Activated CD4-positive, alpha-beta T cell treated with anti-CD3 and anti-CD28 coated beads, Interleukin-2, amount 50 U/mL, for 24 hours (primary cell): ENCODE data around the gene C1orf122.
"Not testable (repeated sequence)": the region's sequence is repeated elsewhere in the genome, so short reads cannot be mapped to it uniquely, and the experiment has no call there.

Experiments used
- DNase-seq, 2 donors: peaks; one replicate each; pipeline ENCODE4 v3.0.0-alpha.2; 2020; ENCODE audit warnings: low read depth in 1 of 2, low spot score in 1 of 2

The C1orf122 gene

DNA sequence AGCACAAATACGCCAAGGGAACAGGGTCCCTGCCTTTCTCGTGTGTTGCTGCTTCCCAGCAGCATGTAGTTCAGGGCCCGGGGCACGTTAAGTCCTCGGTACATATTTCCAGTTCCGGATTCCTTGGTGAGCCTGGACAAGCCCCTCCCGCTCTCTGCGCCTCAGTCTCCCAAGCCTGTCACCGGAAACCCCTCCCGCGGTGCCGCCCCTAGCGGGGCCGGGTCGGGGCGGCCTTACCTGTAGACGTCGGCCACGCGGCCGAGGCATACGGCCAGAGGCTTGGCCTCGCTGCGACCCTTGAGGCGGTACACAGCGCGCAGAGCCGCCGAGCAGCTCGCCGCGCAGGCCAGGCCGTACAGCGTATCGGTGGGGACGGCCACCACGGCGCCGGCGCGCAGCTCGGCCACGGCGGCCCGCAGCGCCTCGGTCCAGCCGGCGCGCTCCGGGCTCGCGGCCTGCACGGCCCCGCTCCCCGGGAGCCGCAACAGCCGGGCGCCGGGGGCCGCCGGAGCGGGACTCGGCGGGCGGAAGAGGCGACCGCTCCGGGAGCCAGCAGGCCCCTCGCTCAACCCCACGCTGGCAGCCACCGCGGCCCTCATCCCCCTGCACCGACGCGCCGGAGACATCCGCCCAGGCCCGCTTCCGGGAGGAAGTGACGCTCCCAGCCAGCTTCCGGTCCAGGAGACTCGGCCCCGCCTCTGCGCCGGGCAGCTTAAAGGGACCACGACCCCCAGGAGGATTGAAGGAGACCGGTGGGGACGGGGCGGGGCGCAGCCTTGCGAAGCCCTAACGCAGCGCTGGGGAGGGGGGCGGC, at the start of gene C1orf122, which contains the start of gene YRDC:
C1orf122 (plus strand) TSS at position 236 of the 814 bp plus-strand sequence. CDS start 615 bp downstream, outside the sequence.
YRDC (minus strand) TSS at position 654 of the 814 bp plus-strand sequence; CDS start at position 626, 28 bp downstream.
- peak; percentile 86 to 90 for DNase-seq

DNA sequence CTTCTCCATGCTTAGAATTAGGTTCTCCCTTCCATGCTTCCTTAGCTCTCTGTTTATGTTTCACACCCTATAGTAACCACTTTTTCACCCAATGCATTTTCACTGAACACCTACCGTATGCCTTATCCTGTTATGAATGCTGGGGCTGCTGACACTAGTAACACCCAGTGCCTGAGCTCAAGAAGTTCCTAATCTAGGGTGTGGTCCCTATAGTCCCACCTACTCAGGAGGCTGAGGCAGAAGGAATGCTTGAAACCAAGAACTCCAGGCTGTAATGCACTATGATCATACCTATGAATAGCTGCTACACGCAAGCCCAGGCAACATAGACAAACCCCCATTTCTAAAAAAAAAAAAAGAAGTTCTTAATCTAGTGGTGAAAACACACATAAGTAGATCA, 48.1 kb upstream of the C1orf122 start:
- DNase-seq = no peak

DNA sequence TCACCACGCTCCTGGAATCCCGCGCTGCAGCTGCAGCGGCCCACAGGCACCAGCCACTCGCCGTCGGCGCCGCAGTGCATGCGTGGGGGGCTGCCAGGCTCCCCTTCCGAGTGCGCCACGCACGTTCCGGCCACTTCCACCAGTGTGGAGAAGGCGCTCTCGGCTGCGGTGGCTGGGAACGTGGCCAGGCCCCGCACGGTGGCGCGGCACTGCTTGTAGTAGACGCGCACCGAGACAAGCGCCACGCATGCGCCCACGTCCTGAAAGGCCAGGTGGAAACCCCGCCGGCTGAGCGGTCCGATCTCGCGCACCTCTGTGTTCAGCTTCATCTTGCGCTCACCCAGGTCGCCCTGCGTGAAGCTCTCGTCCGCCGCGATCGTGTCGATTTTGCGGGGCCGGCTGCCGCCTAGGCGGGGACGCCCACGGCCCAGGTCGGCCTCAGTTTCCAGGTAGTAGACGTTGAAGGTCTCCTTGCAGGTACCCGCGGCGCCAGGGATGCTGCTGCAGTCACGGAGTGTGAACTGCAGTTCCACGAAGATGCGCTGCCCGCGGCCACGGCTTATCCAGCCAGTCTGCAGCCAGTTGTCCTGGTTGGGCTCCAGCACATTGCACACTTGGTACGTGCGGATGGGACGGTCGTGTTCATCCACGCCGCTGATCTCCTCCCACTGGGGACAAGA, 46.0 kb upstream of the C1orf122 start:
- DNase-seq = no peak

DNA sequence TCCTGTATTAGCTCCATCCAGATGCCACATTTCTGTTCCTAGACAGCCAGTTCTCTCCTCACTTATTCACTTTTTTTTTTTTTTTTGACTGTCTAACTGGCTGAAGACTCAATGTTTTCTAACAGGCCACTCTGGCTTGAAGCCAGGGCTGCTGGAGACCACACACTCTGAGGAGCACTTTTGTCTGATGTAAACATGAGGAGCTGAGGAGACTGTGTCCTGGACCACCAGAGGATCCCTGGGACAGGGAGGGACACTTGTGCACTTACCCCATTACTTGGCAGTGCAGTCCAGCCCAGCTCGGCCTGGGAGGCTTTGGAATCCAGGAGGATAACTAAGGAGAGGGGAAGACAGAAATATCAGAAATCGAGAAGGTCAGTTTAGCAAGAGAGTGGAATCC, 45.1 kb upstream of the C1orf122 start:
- no peak for DNase-seq

DNA sequence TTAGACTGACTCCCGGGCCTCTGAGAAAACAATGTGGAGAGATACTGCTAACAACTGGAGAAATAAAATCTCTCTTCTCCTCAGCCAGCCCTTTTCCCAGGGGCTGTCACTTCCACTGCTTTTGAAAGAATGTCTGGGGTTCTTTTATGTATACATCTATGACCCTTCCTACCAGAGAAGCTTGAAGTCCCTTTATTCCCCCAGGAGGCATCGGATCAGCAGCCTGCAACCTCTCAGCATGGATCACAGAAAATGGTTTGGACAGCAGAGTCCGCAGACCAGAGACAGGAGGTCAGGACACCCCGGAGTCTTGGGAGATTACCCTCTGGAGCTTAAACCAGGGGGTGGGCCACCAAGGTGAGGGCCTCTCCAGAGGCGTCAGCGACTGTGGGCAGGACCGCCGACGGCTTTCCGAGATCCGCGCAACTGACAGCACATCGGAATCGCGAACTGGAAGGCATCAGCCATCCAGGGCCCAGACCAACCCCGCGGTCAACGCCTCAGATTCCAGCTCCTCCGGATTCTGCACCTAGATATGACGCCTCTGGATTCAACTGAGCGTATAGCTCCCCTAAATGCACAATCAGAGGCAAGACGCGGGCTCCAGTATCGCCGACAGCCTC, 43.7 kb upstream of the C1orf122 start:
- DNase-seq = no peak

DNA sequence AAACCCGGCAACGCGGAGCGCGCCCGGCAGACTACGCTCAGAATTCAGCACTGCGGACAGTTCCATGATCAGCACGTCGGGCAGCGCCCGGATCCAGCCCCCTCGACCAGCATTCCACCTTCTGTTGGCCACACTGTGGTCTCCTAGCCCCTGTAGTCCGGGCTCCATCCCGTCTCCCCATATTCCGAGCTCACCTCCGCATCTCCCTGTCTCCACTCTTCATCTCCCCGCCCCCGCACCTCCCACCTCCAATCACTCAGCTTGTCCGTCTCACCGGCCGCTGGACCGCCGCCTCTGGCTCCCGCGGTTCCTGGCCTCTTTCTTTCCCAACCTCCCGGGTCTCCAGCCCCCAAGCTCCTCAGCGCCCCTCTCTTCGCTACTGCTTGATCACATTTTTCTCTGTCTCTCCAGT, 43.2 kb upstream of the C1orf122 start:
- peak in 1 of 2 donors; percentile 25 for DNase-seq

DNA sequence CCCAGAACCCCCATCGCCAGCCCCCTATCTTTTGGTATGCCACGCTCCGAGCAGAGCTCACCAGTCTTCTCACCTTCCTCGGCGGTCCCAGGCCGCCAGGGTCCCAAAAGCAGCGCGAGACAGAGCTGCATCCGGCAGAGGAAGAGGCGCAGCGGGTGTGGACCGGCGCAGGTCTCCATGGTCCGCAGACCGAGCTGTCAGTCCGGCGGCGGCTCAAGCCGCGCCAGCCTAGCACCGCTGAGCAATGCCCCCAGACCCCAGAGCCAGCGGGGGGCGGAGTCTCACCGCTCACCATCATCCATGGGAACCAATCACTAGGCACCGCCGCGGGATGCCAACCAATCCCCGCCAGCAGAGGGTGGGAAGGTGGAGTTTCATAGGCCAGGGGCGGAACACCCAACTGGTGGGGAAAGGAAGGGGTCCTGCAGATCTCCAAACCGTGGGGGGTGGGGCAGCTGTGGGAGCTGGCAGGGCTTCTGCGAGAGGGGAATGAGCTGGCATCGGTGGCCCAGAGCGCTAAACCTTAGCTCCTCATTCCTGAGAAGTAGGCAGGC, 42.6 kb upstream of the C1orf122 start, which contains the start of gene EPHA10:
EPHA10 (minus strand) TSS at position 233 of the 554 bp plus-strand sequence; CDS start at position 179, 54 bp downstream.
- no peak for DNase-seq

DNA sequence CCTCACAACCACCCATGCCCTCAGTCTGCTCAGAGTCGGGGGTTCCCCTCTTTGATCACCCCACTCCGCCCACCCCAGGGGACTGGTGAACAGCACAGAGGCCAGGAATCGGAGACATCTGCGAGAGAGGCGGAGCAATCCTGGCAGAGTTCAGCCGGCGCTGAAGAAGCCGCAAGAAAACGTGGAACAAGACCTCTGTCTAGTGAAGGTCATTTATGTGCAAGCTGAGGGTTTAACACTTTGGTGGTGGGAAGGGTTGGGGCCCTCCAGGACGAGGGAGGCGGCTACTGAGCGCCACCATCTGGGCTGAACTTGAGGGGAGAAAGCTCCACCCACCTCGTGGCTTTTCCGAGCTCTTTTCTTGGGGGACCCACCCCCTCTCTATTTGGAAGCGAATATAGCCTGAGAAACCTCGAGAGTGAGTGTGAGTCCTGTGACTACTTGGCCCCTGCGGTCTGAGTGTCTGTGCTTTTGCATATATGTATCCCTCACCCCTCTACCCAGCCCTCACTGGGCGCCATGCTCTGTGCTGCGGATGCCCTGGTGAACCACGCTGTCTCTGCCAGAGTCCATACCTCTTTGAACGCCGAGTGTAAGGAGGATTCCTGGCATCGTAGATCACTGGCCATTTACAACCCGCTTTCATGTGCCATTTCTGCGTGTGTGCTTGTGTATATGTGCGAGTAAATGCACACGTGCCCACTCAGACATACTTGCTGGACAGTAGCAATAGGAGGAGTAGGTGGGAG, 41.5 kb upstream of the C1orf122 start:
- DNase-seq = no peak

DNA sequence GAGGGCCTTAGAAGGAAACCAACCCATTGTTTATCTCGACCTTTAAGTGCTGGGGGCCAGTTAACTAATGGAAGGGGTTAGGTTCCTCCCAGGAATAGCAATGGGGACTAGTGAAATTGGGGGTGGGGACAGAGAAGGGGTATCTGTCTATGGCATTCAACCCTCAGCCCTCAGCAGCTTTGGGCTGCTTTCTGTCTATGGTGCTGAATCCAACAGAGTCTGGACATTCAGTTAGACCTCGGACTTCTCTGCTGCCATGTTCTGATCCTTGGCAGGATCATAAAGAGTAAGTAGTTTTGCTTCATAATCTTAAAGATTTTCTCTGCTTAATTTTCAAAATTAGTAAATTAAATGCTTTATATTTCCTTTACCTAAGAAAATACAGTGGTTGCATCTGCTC, 40.1 kb upstream of the C1orf122 start:
- DNase-seq = no peak

DNA sequence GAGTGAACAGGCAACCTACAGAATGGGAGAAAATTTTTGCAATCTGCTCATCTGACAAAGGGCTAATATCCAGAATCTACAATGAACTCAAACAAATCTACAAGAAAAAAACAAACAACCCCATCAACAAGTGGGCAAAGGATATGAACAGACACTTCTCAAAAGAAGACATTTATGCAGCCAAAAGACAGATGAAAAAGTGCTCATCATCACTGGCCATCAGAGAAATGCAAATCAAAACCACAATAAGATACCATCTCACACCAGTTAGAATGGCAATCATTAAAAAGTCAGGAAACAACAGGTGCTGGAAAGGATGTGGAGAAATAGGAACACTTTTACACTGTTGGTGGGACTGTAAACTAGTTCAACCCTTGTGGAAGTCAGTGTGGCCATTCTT, 36.1 kb upstream of the C1orf122 start:
- not testable (repeated sequence) for DNase-seq

DNA sequence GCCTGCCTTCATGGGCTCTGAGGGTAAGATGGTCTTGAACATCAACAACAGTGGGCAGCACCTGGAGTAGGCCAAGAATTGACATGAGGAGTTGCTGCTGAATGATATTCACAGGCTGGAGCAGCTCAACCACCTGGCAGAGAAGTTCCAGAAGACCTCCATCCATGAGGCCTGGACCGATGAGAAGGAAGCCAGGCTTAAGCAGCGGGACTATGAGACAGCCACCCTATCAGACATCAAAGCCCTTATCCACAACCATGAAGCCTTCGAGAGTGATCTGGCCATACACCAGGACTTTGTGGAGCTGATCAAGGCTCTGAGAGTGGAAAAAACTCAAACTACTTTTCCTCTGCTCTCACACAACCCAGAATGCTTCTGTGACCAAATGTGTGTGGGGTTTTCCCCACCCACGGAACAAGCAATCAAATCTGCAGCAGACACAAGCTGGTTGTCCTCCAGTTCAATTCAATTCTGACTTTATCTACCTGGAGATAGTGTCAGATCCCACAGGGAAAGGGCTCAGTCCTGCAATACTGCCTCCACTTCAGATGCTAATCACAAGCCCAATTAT, 30.6 kb upstream of the C1orf122 start:
- no peak for DNase-seq

DNA sequence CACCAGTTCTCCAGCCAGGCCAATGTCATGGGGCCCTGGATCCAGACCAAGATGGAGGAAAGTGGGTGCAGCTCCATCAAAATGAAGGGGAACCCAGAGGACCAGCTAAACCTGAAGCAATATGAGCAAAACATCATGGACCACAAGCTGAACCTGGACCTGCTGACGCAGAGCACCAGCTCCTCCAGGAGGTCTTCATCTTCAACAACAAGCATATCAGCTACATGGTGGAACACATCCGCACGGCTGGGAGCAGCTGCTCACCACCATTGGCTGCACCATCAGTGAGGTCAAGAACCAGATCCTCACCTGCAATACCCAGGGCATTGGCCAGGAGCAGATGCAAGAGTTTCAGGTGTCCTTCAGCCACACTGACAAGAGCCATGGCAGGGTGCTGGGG, 28.9 kb upstream of the C1orf122 start:
- DNase-seq = no peak

DNA sequence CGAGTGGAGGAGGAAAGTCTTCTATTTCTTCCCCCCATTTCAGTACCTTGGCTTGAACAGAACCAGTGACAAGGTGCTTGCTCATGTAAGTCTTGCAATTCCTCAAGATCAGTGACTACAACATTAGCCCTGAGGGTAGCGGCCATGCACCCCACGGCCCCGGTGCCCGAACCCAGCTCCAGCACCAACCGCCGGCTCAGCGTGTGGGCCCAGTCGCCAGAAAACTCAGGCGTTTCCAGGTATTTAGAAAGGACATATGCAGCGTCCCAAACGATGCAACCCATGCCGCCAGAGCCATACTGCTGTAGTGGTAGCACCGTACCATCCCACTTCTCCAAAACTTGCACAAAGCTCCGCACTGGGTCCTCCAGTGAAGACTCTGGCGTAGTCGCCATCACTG, 25.1 kb upstream of the C1orf122 start:
- DNase-seq = no peak

DNA sequence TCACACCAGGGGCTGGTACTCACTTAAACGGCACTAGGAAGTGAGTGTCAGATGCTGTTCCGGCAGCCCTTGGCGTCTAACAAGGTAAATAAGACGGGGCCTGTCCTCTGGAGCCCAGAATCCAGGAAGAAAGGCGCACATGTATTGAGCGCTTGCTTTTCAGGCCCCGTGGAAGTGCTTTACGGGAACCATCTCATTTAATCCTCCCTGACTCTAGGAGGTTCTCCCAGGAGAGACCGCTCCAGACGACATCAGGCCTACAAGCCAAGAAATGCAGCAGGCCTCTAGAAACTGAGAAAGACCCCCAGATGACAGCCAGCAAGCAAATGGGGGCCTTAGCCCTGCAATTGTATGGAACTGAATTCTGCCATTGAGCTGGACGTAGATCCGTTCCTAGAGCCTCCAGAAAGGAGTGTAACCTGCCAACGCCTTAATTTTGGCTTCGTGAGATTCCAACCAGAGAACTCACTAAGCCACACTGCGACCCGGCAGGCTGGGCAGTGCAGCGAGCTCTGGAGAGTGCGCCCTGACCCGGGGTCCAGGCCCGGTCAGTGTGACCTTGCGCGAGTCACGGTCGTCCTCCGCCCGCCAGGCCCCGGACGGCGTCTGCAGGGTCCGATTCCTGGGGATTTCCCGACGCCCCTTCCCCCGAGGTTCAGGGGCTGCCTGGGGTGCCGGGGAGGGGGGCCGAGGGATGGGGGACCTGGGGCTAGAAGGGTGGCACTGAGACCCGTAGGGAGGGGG, 14.5 kb upstream of the C1orf122 start:
- DNase-seq = no peak

DNA sequence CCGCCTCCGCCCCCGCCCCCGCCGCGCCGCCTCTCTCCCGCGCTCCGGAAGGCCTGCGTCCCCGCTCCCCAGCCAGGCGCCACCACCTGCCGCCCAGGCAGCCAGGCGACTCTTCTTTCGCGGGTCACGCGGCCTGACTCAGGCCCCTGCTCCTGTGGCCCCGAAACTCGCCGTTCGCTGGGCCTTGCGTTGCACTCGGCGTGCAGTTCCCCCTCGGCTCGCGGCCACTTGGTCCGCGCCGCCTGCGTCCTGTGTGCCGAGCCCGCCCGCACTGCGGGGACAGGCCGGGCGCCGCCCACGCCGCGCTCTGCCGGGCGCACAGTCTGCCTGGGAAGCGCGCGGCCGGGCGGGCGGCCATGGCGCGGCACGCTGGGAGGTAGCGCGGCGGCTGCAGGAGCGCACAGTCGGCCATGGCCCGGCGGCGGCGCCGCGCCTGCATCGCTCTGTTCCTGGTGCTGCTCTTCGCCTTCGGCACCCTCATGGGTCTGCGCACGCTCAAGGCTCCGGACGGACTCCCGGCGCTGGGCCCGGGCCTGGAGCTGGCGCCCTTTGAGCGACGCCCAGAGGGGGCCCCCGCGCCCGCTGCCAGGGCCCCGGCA, 13.7 kb upstream of the C1orf122 start, which contains the start of gene MANEAL:
MANEAL (plus strand) TSS at position 75 of the 599 bp plus-strand sequence; CDS start at position 411, 336 bp downstream.
- DNase-seq = no peak

DNA sequence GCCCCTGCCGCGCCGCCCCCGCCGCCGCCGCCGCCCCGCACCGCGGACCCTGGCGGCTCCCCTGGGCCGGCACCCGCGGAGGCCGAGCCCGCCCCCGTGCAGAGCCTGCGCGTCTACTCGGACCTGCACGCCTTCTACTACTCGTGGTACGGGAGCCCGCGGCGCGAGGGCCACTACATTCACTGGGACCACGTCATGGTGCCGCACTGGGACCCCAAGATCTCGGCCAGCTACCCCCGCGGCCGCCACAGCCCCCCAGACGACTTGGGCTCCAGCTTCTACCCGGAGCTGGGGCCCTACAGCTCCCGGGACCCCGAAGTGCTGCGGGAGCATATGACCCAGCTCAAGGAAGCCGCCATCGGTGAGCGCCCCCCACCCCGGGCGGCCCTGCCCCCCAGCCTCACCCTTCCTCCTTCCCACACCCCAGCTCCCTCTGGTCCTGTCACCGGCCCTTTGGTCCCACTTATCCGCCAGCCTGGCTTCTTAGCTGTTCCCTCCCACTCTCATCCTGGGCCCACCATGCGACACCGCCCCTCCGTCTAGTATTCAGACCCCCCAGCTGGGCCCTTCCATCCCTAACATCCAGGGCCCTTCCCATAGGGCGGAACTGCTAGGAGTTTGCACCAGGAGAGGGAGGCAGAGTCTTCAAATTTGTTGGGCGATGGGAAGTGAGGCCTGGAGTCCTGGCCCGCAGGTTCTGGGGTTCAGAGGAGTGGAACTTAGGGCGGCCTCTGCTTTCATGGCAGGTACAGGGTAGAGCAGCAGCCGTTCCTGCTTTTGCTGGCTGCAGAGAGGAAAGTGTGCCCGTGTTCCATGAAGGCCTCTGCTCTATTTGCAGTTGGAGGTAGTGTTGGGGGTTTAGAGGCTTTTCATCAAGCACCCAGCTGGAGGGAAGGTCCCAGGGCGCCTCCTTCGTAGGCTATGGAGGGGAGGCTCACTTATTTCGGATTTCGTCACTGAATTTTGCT, 12.9 kb upstream of the C1orf122 start:
- no peak for DNase-seq

DNA sequence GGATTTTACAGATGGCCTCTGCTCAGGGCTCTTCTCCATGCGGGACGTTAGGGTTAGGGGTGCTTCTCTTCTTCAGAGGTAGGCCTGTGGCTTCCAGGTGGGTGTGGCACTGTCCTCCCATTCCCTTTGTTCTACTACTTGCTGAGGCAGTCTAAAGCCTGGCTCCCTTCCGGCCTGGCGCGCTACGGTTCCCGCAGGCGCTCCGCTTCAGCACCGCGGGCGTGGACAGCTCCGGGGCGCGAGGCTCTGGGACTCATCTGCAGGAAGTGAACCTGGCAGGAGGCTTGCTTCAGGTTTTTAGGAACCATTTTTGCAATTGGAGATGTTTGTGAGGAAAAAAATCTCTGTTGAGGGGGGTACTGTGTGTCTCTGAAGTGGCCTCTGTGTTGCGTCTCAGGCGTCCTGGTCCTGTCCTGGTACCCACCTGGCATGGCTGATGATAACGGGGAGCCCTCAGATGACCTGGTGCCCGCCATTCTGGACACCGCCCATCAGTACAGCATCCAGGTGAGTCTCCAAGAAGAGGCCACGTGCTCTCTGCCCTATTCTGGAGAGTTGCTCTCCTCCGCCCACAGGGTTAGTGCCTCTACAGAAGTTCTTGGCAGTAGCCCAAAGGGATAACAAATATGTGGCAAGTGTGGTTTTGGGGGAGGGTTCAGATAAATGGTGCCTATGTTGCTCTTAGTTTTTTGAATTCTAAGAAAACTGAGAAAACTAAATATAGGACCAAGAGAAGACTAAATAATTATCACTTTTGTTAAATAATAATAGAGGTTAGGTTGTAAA, 12.1 kb upstream of the C1orf122 start:
- DNase-seq = no peak
